Endothelial cell of umbilical vein (primary cell): ENCODE results near the gene STOML1. TPM values are rescaled to one million over a fixed set of nuclear protein-coding genes. Genes with fewer than 3 reads are reported as not detected.

Experiments used
- BruUV-seq: library from RNA; stranded (reverse); fragments of 400-500 nt; replicated peaks from 2 replicates; lab custom pipeline; 2021; lab: Mats Ljungman, UMichigan
- CTCF ChIA-PET: fragments of 300-600, 350-600 bp; sonication (Branson Sonifier 250); formaldehyde crosslinking; loops from one replicate; lab custom pipeline; 2021; ENCODE audit warnings: antibody characterized with exemption, inconsistent platforms; lab: Charles Lee
- POLR2A ChIA-PET: fragments of 300-600, 350-600 bp; sonication (Branson Sonifier 250); formaldehyde crosslinking; loops from one replicate; lab custom pipeline; 2021; ENCODE audit warnings: antibody characterized with exemption, inconsistent platforms; lab: Charles Lee
- DNase-seq: peaks from one replicate; pipeline ENCODE4 v3.0.0-alpha.2; 2011; ENCODE audit warnings: low read depth, low spot score
- FAIRE-seq: peaks from 2 replicates; lab custom pipeline; 2011; peaks lifted over from hg19 to GRCh38; lab: Jason Lieb, UNC
- H2AFZ ChIP-seq: 2 replicates; pipeline ENCODE4 v1.6.0; 2012; ENCODE audit warnings: low read depth, low read length, control low read depth, inconsistent platforms
- H3K27ac ChIP-seq: 2 replicates; pipeline ENCODE4 v1.5.1; 2011; ENCODE audit warnings: low read depth, mild to moderate bottlenecking, control low read depth, low read length, moderate library complexity; ENCODE audit not compliant: insufficient read depth
- H3K27me3 ChIP-seq, 2 experiments: 2 replicates each; pipeline versions ENCODE4 v1.6.0 to v1.6.1; 2011; ENCODE audit warnings: low read length in 2 of 2, mixed read lengths in 1 of 2; ENCODE audit not compliant: control insufficient read depth in 2 of 2, insufficient read depth in 2 of 2
- H3K36me3 ChIP-seq, 2 experiments: 2 replicates in 1 of 2; 3 replicates in 1 of 2; pipeline ENCODE4 v1.5.1; 2011; ENCODE audit warnings: low read length in 2 of 2, mild to moderate bottlenecking in 1 of 2, moderate library complexity in 1 of 2; ENCODE audit not compliant: control insufficient read depth in 2 of 2, insufficient read depth in 2 of 2; ENCODE audit errors: extremely low read depth in 1 of 2
- H3K4me1 ChIP-seq: 3 replicates; pipeline ENCODE4 v1.5.1; 2011; ENCODE audit warnings: mild to moderate bottlenecking, low read length; ENCODE audit not compliant: control insufficient read depth, insufficient read depth; ENCODE audit errors: extremely low read depth
- H3K4me2 ChIP-seq: 2 replicates; pipeline ENCODE4 v1.6.1; 2011; ENCODE audit warnings: low read length, control low read depth, mixed read lengths; ENCODE audit not compliant: insufficient read depth
- H3K4me3 ChIP-seq, 3 experiments: fragments of 200-600 bp in 1 of 3; sonication (generic), shearing (Covaris generic) in 1 of 3; replicated peaks in 1 of 3; 2 replicates each; pipeline ENCODE4 v1.5.1; 2011 to 2016; ENCODE audit warnings: control low read depth in 3 of 3, low read length in 3 of 3, mild to moderate bottlenecking in 2 of 3, inconsistent platforms in 1 of 3, low read depth in 1 of 3, moderate library complexity in 1 of 3; ENCODE audit not compliant: insufficient read depth in 1 of 3
- H3K79me2 ChIP-seq: 2 replicates; pipeline ENCODE4 v1.6.0; 2012; ENCODE audit warnings: low read length, inconsistent platforms; ENCODE audit not compliant: control insufficient read depth, insufficient read depth
- H3K9ac ChIP-seq: replicated peaks from 2 replicates; pipeline ENCODE3; 2011; ENCODE audit warnings: low read length, control low read depth; ENCODE audit not compliant: insufficient read depth; ENCODE audit errors: extremely low read depth
- H3K9me1 ChIP-seq: replicated peaks from 3 replicates; pipeline ENCODE4 v1.6.0; 2011; ENCODE audit warnings: mild to moderate bottlenecking, low read length; ENCODE audit not compliant: control insufficient read depth, insufficient read depth; ENCODE audit errors: extremely low read depth
- H3K9me3 ChIP-seq: replicated peaks from 2 replicates; pipeline ENCODE4 v1.5.1; 2012; ENCODE audit warnings: low read length, inconsistent platforms; ENCODE audit not compliant: control insufficient read depth, insufficient read depth
- H4K20me1 ChIP-seq: replicated peaks from 2 replicates; pipeline ENCODE3; 2011; ENCODE audit warnings: mild to moderate bottlenecking, low read length; ENCODE audit not compliant: control insufficient read depth, insufficient read depth; ENCODE audit errors: extremely low read depth
- CTCF ChIP-seq, 2 donors: IDR thresholded peaks; 1 replicate in 1 of 2; 2 replicates in 1 of 2; pipeline ENCODE4 v1.5.1; 2011; ENCODE audit warnings: low read length in 2 of 2, mild to moderate bottlenecking in 2 of 2, moderate library complexity in 2 of 2, control low read depth in 1 of 2, inconsistent platforms in 1 of 2, low read depth in 1 of 2; ENCODE audit not compliant: insufficient read depth in 1 of 2; ENCODE audit errors: extremely low read depth in 1 of 2
- EZH2 ChIP-seq: IDR thresholded peaks from 2 replicates; pipeline ENCODE4 v1.6.1; 2012; ENCODE audit warnings: borderline replicate concordance, low read depth, mild to moderate bottlenecking, moderate library complexity, low read length, inconsistent platforms; ENCODE audit not compliant: severe bottlenecking
- FOS ChIP-seq: IDR thresholded peaks from 2 replicates; pipeline ENCODE4 v1.6.1; 2011; ENCODE audit warnings: mild to moderate bottlenecking, low read length, moderate library complexity, borderline replicate concordance; ENCODE audit not compliant: insufficient read depth
- GATA2 ChIP-seq: IDR thresholded peaks from 2 replicates; pipeline ENCODE4 v1.7.0; 2011; ENCODE audit warnings: low read depth, mild to moderate bottlenecking, moderate library complexity, mixed read lengths, low read length; ENCODE audit not compliant: insufficient read length, insufficient read depth
- JUN ChIP-seq: IDR thresholded peaks from 2 replicates; pipeline ENCODE4 v1.6.1; 2011; ENCODE audit warnings: borderline replicate concordance, low read depth; ENCODE audit not compliant: insufficient read length, insufficient read depth
- MAX ChIP-seq: IDR thresholded peaks from 2 replicates; pipeline ENCODE4 v1.6.1; 2011; ENCODE audit not compliant: insufficient read depth, insufficient read length
- MYC ChIP-seq: IDR thresholded peaks from one replicate; pipeline ENCODE4 v1.6.1; 2011; ENCODE audit warnings: mild to moderate bottlenecking, low read depth, low read length
- POLR2A ChIP-seq: IDR thresholded peaks from 2 replicates; pipeline ENCODE4 v1.6.1; 2012; ENCODE audit warnings: low read depth, mild to moderate bottlenecking, control low read depth, low read length
- POLR2AphosphoS5 ChIP-seq: IDR thresholded peaks from 2 replicates; pipeline ENCODE4 v1.6.1; 2012; ENCODE audit warnings: low read depth, mild to moderate bottlenecking, control low read depth, low read length, moderate library complexity; ENCODE audit not compliant: insufficient read depth
- dilution Hi-C: fragments of 300-500 bp; cut with MboI; formaldehyde crosslinking; loops from one replicate; pipeline ENCODE4 v1.15.0; 2019; ENCODE audit warnings: low sequenced_read_pairs; ENCODE audit not compliant: extremely low pct_ligation_motif_present
- intact Hi-C: fragments of 100-400 bp; cut with micrococcal nuclease; formaldehyde crosslinking; loops from one replicate; pipeline ENCODE4 v1.10.0; 2022
- polyA plus RNA-seq, 4 experiments: library from polyadenylated mRNA; depleted of rRNA in 3 of 4; stranded (reverse) in 3 of 4; unstranded in 1 of 4; fragments of >200 nt; gene quantifications; 2 replicates each; pipeline versions ENCODE4 v1.2.1 to v1.2.3, GENCODE V29; 2011 to 2012; ENCODE audit warnings: missing spikeins in 1 of 4
- total RNA-seq: library from RNA; stranded (reverse); gene quantifications from 2 replicates; pipeline ENCODE4 v1.2.3, GENCODE V29; 2021

STOML1 gene
- total and polyA plus RNA-seq, 2 donors (not counting 3 experiments of a cell fraction or from before 2014, with no cell fraction given), result 12.9 to 15.4 TPM

- no peak for TF ChIP-seq FOS
- TF ChIP-seq GATA2, result no peak
- TF ChIP-seq MYC, result no peak
- no peak for TF ChIP-seq CTCF (IDR thresholded peaks at IDR 0.05; ENCODE audit: extremely low read depth in 1 of 2, insufficient read depth in 1 of 2, low read depth in 1 of 2, low read length in 2 of 2)
- no peak for TF ChIP-seq MAX
- no peak for TF ChIP-seq POLR2A
- no peak for TF ChIP-seq EZH2
- TF ChIP-seq POLR2AphosphoS5, result no peak
- no peak for TF ChIP-seq JUN
- no peak overlapping the region for H3K4me2 ChIP-seq
- no TSS peak for BruUV-seq
- ChIA-PET POLR2A (no interaction called here), CTCF (interaction anchor here (1.6 to 4.6 kb wide), 2 partner anchors 25 to 374 kb away, joined by 5 to 55 read pairs; no protein-coding TSS in a partner anchor)
- no peak overlapping the region for H3K4me3 ChIP-seq
- intact Hi-C loops, result no loop called here
- dilution Hi-C loops, result no loop called here
- no peaks in the 10 kb centered on the region for H3K9me1 ChIP-seq
- no peak for FAIRE-seq
- H3K9ac ChIP-seq, result no peak overlapping the region
- H3K36me3 ChIP-seq, result no peaks in the 10 kb centered on the region
- no peak for DNase-seq
- H2AFZ ChIP-seq, result no peak overlapping the region
- no peaks in the 10 kb centered on the region for H3K9me3 ChIP-seq
- peaks cover 7% of the 10 kb centered on the region for H3K4me1 ChIP-seq
- no peaks in the 10 kb centered on the region for H4K20me1 ChIP-seq
- H3K27me3 ChIP-seq, result no peaks in the 10 kb centered on the region
- no peak overlapping the region for H3K27ac ChIP-seq
- H3K79me2 ChIP-seq, result no peaks in the 10 kb centered on the region
Measured at GRCh38 chr15:73947651-73948050, 44.4 kb downstream of the STOML1 start.
